ENCODE data around the gene ELL2.
"Not testable (repeated sequence)": the region's sequence is repeated elsewhere in the genome, so short reads cannot be mapped to it uniquely, and the experiment has no call there.

Gene ELL2

DNA sequence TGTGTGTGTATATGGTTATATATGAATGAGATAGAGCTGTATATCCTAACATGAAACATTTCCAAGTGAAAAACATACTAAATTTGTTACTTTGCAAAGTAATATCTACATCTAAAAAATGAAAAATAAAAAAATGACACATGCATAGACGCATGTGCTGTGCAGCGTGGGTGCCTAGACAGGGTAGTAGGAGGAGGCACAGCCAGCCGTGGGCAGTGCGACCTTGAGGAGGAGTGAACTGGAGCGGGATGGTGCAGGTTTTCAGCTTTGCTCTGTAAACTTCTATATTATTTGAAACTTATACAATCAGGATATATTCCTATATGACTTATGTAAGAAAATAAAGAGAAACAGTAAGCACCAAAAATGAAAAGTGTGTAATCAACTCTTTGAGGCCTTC lies 124.2 kb downstream of the ELL2 start:
- no peaks in the 10 kb centered on the region for H3K27me3 ChIP-seq
- H3K36me3 ChIP-seq = no peaks in the 10 kb centered on the region
- H3K4me1 ChIP-seq = no peaks in the 10 kb centered on the region
- no peak overlapping the region for H3K4me3 ChIP-seq (ENCODE audit: low read depth, low read length)
- DNase-seq = no peak
- no peaks in the 10 kb centered on the region for H3K9me3 ChIP-seq
- TF ChIP-seq, protein P1, sequence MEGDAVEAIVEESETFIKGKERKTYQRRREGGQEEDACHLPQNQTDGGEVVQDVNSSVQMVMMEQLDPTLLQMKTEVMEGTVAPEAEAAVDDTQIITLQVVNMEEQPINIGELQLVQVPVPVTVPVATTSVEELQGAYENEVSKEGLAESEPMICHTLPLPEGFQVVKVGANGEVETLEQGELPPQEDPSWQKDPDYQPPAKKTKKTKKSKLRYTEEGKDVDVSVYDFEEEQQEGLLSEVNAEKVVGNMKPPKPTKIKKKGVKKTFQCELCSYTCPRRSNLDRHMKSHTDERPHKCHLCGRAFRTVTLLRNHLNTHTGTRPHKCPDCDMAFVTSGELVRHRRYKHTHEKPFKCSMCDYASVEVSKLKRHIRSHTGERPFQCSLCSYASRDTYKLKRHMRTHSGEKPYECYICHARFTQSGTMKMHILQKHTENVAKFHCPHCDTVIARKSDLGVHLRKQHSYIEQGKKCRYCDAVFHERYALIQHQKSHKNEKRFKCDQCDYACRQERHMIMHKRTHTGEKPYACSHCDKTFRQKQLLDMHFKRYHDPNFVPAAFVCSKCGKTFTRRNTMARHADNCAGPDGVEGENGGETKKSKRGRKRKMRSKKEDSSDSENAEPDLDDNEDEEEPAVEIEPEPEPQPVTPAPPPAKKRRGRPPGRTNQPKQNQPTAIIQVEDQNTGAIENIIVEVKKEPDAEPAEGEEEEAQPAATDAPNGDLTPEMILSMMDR (IDR thresholded peaks at IDR 0.05; ENCODE audit: low read depth, low read length) = no peak

DNA sequence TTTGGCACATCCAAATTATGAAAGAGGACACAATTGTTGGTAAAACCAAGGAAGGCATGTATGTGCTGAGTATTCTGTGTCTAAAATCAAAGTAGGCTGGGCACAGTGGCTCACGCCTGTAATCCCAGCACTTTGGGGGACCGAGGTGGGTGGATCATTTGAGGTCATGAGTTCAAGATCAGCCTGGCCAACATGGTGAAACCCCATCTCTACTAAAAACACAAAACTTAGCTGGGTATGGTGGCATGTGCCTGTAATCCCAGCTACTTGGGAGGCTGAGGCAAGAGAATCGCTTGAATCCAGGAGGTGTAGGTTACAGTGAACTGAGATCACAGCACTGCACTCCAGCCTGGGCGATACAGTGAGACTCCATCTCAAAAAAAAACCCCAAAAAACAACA lies 124.7 kb downstream of the ELL2 start:
- H3K4me3 ChIP-seq (ENCODE audit: low read depth, low read length); H3K36me3 ChIP-seq; H3K9me3 ChIP-seq; H3K27me3 ChIP-seq; DNase-seq; H3K4me1 ChIP-seq: not testable (repeated sequence)

DNA sequence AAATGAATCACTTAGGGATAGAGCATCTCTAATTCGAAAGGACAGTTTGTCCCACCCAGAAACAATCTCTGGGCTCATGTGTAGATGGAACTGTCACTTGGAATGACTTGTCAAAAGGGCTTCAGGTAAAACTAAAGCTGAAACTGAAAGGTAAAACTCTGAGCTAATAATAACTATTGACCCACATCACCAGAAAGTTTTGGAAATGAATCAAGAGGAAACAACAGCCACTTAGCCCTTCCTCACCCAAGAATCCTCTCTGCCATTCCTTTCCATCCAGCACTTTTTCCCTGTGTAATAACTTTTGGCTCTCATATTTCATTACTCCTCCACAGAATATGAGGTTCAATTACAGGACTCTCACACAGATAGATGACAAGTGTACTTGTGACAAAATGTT lies 125.1 kb downstream of the ELL2 start:
- Histone ChIP-seq H3K4me3 (ENCODE audit: low read depth, low read length) (no peak overlapping the region), H3K36me3 (no peaks in the 10 kb centered on the region), H3K9me3 (no peaks in the 10 kb centered on the region), H3K4me1 (no peaks in the 10 kb centered on the region), H3K27me3 (no peaks in the 10 kb centered on the region)
- TF ChIP-seq, protein P1 (IDR thresholded peaks at IDR 0.05; ENCODE audit: low read depth, low read length) = no peak
- DNase-seq = no peak

DNA sequence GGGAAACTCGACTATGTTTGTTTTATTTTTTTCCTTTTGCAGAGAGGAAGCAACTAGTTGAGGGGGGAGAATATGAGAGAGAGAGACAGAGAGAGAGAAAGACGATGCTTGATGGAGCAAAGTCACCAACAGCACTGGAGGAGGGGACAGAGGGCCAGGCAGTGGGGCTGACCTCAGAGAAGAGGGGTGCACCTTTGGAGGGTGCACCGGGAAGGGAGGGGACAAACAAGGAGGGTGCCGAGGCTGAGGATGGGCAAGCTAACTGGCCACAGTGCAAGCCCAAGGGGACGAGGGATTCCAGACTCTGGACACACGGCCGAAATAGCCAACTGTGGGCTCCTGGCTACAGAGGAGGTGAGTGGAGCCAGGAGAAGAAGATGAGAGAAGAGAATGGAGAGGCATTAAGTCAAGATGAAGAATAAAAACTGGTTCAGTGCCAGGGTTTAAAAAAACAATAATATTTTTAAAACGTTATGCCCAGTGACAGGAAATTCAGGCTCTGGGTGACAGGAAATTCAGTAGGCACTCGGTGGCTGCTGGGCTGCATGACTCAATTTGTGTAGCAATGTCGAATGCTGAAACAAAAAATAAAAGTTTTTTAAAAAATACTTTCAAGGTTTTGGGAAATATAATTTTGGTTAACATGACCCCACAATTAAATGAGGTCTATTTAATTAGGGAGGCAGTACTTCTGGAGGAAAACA lies 125.8 kb downstream of the ELL2 start:
- DNase-seq = no peak
- no peaks in the 10 kb centered on the region for H3K36me3 ChIP-seq
- no peak overlapping the region for H3K4me3 ChIP-seq (ENCODE audit: low read depth, low read length)
- H3K4me1 ChIP-seq = no peaks in the 10 kb centered on the region
- TF ChIP-seq, protein P1 (IDR thresholded peaks at IDR 0.05; ENCODE audit: low read depth, low read length) = no peak
- no peaks in the 10 kb centered on the region for H3K27me3 ChIP-seq
- no peaks in the 10 kb centered on the region for H3K9me3 ChIP-seq

Data from BE2C (cell line).